GM21381 (cell line): Measurements from ENCODE around the gene KRTAP13-4.

Experiments
- ATAC-seq: cut with Tn5 transposase; IDR thresholded peaks from one replicate; pipeline ENCODE4 v1.9.1; 2021; ENCODE audit warnings: mild to moderate bottlenecking, moderate library complexity; ENCODE audit not compliant: unreplicated experiment

The KRTAP13-4 gene

GRCh38 chr21:30430170-30430655, at the start of gene KRTAP13-4:
Gene KRTAP13-4 (plus strand): TSS chr21:30430220. CDS start chr21:30430276, 56 bp downstream.
- no peak for ATAC-seq

GRCh38 chr21:30382201-30382600, 47.8 kb upstream of the KRTAP13-4 start:
- ATAC-seq = no peak

- ATAC-seq = no peak
These were observed 38.5 kb upstream of the KRTAP13-4 start for GRCh38 chr21:30391492-30392025.

- no peak for ATAC-seq
These were observed 34.3 kb upstream of the KRTAP13-4 start, which contains the start of gene KRTAP13-1 for GRCh38 chr21:30395731-30396130. Gene KRTAP13-1 (plus strand): TSS chr21:30396031. CDS start chr21:30396087, 56 bp downstream.

GRCh38 chr21:30408782-30409494, 21.1 kb upstream of the KRTAP13-4 start:
- ATAC-seq = no peak

GRCh38 chr21:30415993-30416392, 14.0 kb upstream of the KRTAP13-4 start:
- ATAC-seq = no peak

- no peak for ATAC-seq
These were observed 4.2 kb upstream of the KRTAP13-4 start, which contains the start of gene KRTAP13-3 for GRCh38 chr21:30425826-30426225. Gene KRTAP13-3 (minus strand): TSS chr21:30425926. CDS start chr21:30425912, 14 bp downstream.

- ATAC-seq = no peak
These were observed 3.3 kb upstream of the KRTAP13-4 start for GRCh38 chr21:30426731-30427130.

GRCh38 chr21:30434033-30434631, 4.1 kb downstream of the KRTAP13-4 start:
- peak; percentile 71 for ATAC-seq

- ATAC-seq = no peak
These were observed 7.1 kb downstream of the KRTAP13-4 start for GRCh38 chr21:30437010-30437565.

- no peak for ATAC-seq
These were observed 10.0 kb downstream of the KRTAP13-4 start, which contains the start of gene KRTAP15-1 for GRCh38 chr21:30439975-30440374. Gene KRTAP15-1 (plus strand): TSS chr21:30440275. CDS start chr21:30440328, 53 bp downstream.

- no peak for ATAC-seq
These were observed 13.2 kb downstream of the KRTAP13-4 start for GRCh38 chr21:30443226-30443625.

- no peak for ATAC-seq
These were observed 14.2 kb downstream of the KRTAP13-4 start for GRCh38 chr21:30444204-30444603.

- ATAC-seq = no peak
These were observed 17.0 kb downstream of the KRTAP13-4 start for GRCh38 chr21:30447056-30447455.

- no peak for ATAC-seq
These were observed 18.5 kb downstream of the KRTAP13-4 start for GRCh38 chr21:30448514-30448913.

GRCh38 chr21:30463713-30464112, 33.7 kb downstream of the KRTAP13-4 start:
- ATAC-seq = no peak

- ATAC-seq = no peak
These were observed 39.1 kb downstream of the KRTAP13-4 start for GRCh38 chr21:30468900-30469714.

- ATAC-seq = no peak
These were observed 48.0 kb downstream of the KRTAP13-4 start for GRCh38 chr21:30478004-30478403.

GRCh38 chr21:30479259-30479658, 49.2 kb downstream of the KRTAP13-4 start:
- ATAC-seq = no peak

GRCh38 chr21:30480145-30480544, 50.1 kb downstream of the KRTAP13-4 start, which contains the start of gene KRTAP19-1:
Gene KRTAP19-1 (minus strand): TSS chr21:30480367. CDS start chr21:30480317, 50 bp downstream.
- no peak for ATAC-seq
